NK-92 treated with Interleukin-12 subunit alpha and Interleukin-12 subunit beta, amount 100 ng/mL, for 24 hours (cell line): ENCODE data around the gene DUSP12.

Experiments
- DNase-seq: peaks from one replicate; lab custom pipeline; 2025; lab: John Stamatoyannopoulos, UW

DUSP12 gene

GRCh38 chr1:161770250-161770649 is 20.7 kb downstream of the DUSP12 start:
- DNase-seq: no peak

GRCh38 chr1:161771161-161771560 is 21.6 kb downstream of the DUSP12 start:
- DNase-seq: no peak

GRCh38 chr1:161771973-161772372 is 22.4 kb downstream of the DUSP12 start:
- DNase-seq: no peak

GRCh38 chr1:161772397-161772796 is 22.8 kb downstream of the DUSP12 start:
- DNase-seq: no peak

- DNase-seq: no peak
Measured at GRCh38 chr1:161773791-161774190, 24.2 kb downstream of the DUSP12 start.

- no peak for DNase-seq
Measured at GRCh38 chr1:161777261-161777660, 27.7 kb downstream of the DUSP12 start.

GRCh38 chr1:161778522-161778921 is 28.9 kb downstream of the DUSP12 start:
- DNase-seq: no peak

GRCh38 chr1:161779393-161779792 is 29.8 kb downstream of the DUSP12 start:
- no peak for DNase-seq

GRCh38 chr1:161781995-161782394 is 32.4 kb downstream of the DUSP12 start:
- DNase-seq: no peak

GRCh38 chr1:161782886-161783285 is 33.3 kb downstream of the DUSP12 start:
- DNase-seq: no peak

- no peak for DNase-seq
Measured at GRCh38 chr1:161784968-161785367, 35.4 kb downstream of the DUSP12 start.

- DNase-seq: no peak
Measured at GRCh38 chr1:161787355-161787754, 37.8 kb downstream of the DUSP12 start.

- no peak for DNase-seq
Measured at GRCh38 chr1:161790587-161791317, 41.2 kb downstream of the DUSP12 start.

GRCh38 chr1:161791904-161792655 is 42.5 kb downstream of the DUSP12 start:
- DNase-seq: no peak

GRCh38 chr1:161792740-161793139 is 43.2 kb downstream of the DUSP12 start:
- no peak for DNase-seq

GRCh38 chr1:161799792-161800191 is 50.2 kb downstream of the DUSP12 start:
- DNase-seq: no peak

- DNase-seq: no peak
Measured at GRCh38 chr1:161801955-161802354, 52.4 kb downstream of the DUSP12 start.

GRCh38 chr1:161803181-161803580 is 53.6 kb downstream of the DUSP12 start:
- no peak for DNase-seq

- no peak for DNase-seq
Measured at GRCh38 chr1:161805399-161806197, 56.0 kb downstream of the DUSP12 start.
